H9 (cell line): ENCODE results near the gene HLF. TPM values are rescaled to one million over a fixed set of nuclear protein-coding genes. Genes with fewer than 3 reads are reported as not detected.

ENCODE experiments used
- DNase-seq: peaks from one replicate; pipeline ENCODE4 v3.0.0-alpha.2; 2017
- H2AFZ ChIP-seq: one replicate; pipeline ENCODE4 v1.6.1; 2013; ENCODE audit warnings: mild to moderate bottlenecking, low read length, control low read depth, moderate library complexity
- H2AK5ac ChIP-seq: 2 replicates; pipeline ENCODE4 v1.6.1; 2013; ENCODE audit warnings: low read length, control low read depth, mixed read lengths; ENCODE audit not compliant: insufficient read length
- H2BK120ac ChIP-seq: one replicate; pipeline ENCODE4 v1.6.1; 2013; ENCODE audit warnings: low read depth, mild to moderate bottlenecking, low read length, control low read depth, inconsistent platforms; ENCODE audit not compliant: poor library complexity, severe bottlenecking
- H2BK12ac ChIP-seq: 2 replicates; pipeline ENCODE4 v1.6.1; 2013; ENCODE audit warnings: low read length, control low read depth, mixed read lengths, low read depth; ENCODE audit not compliant: insufficient read length
- H2BK15ac ChIP-seq: 2 replicates; pipeline ENCODE4 v1.6.1; 2013; ENCODE audit warnings: low read depth, low read length, control low read depth
- H2BK20ac ChIP-seq: one replicate; pipeline ENCODE4 v1.6.1; 2013; ENCODE audit warnings: low read depth, mild to moderate bottlenecking, low read length, control low read depth, inconsistent platforms; ENCODE audit not compliant: poor library complexity, severe bottlenecking
- H2BK5ac ChIP-seq: 2 replicates; pipeline ENCODE4 v1.6.1; 2013; ENCODE audit warnings: low read length, control low read depth, mixed read lengths; ENCODE audit not compliant: insufficient read length
- H3K14ac ChIP-seq: 2 replicates; pipeline ENCODE4 v1.6.1; 2013; ENCODE audit warnings: low read length, control low read depth; ENCODE audit not compliant: insufficient read depth
- H3K18ac ChIP-seq: 2 replicates; pipeline ENCODE4 v1.6.1; 2013; ENCODE audit warnings: low read depth, mild to moderate bottlenecking, mixed read lengths, low read length, control low read depth; ENCODE audit not compliant: insufficient read length
- H3K23ac ChIP-seq: 2 replicates; pipeline ENCODE4 v1.6.1; 2013; ENCODE audit warnings: low read length, control low read depth, mixed read lengths, low read depth; ENCODE audit not compliant: insufficient read length
- H3K23me2 ChIP-seq: 2 replicates; pipeline ENCODE4 v1.6.1; 2013; ENCODE audit warnings: low read depth, mild to moderate bottlenecking, mixed read lengths, low read length, control low read depth; ENCODE audit not compliant: insufficient read length, poor library complexity, severe bottlenecking
- H3K27ac ChIP-seq: 2 replicates; pipeline ENCODE4 v1.5.1; 2013; ENCODE audit warnings: low read length, control low read depth, mixed read lengths, low read depth; ENCODE audit not compliant: insufficient read length
- H3K27me3 ChIP-seq: 2 replicates; pipeline ENCODE4 v1.6.1; 2013; ENCODE audit warnings: low read length, control low read depth, inconsistent platforms; ENCODE audit not compliant: insufficient read depth
- H3K4ac ChIP-seq: 2 replicates; pipeline ENCODE4 v1.6.1; 2013; ENCODE audit warnings: low read depth, mild to moderate bottlenecking, control low read depth, inconsistent platforms, low read length, moderate library complexity
- H3K4me1 ChIP-seq: 2 replicates; pipeline ENCODE4 v1.6.1; 2013; ENCODE audit warnings: low read length, control low read depth, inconsistent platforms; ENCODE audit not compliant: insufficient read depth
- H3K4me2 ChIP-seq: 2 replicates; pipeline ENCODE4 v1.6.1; 2013; ENCODE audit warnings: low read length, control low read depth, mixed read lengths; ENCODE audit not compliant: insufficient read length, insufficient read depth
- H3K56ac ChIP-seq: 2 replicates; pipeline ENCODE4 v1.6.1; 2013; ENCODE audit warnings: low read depth, mild to moderate bottlenecking, mixed read lengths, low read length, control low read depth; ENCODE audit not compliant: insufficient read length
- H3K79me1 ChIP-seq: 2 replicates; pipeline ENCODE4 v1.6.1; 2013; ENCODE audit warnings: low read depth, mild to moderate bottlenecking, moderate library complexity, low read length, control low read depth, inconsistent platforms; ENCODE audit not compliant: insufficient read depth, poor library complexity, severe bottlenecking
- H3K79me2 ChIP-seq: 2 replicates; pipeline ENCODE4 v1.6.1; 2013; ENCODE audit warnings: low read length, control low read depth, inconsistent platforms; ENCODE audit not compliant: insufficient read depth
- H3K9ac ChIP-seq: 2 replicates; pipeline ENCODE4 v1.6.1; 2013; ENCODE audit warnings: low read length, control low read depth, mixed read lengths; ENCODE audit not compliant: insufficient read length; ENCODE audit errors: extremely low read depth
- H3K9me3 ChIP-seq: one replicate; pipeline ENCODE4 v1.6.1; 2013; ENCODE audit warnings: low read depth, low read length, inconsistent platforms; ENCODE audit not compliant: control insufficient read depth
- H3T11ph ChIP-seq: one replicate; pipeline ENCODE4 v1.6.1; 2013; ENCODE audit warnings: mild to moderate bottlenecking, low read length, control low read depth, inconsistent platforms
- H4K20me1 ChIP-seq: one replicate; pipeline ENCODE4 v1.6.1; 2013; ENCODE audit not compliant: control insufficient read depth, insufficient read length, insufficient read depth
- H4K5ac ChIP-seq: 2 replicates; pipeline ENCODE4 v1.6.1; 2013; ENCODE audit warnings: low read depth, mild to moderate bottlenecking, mixed read lengths, low read length, control low read depth; ENCODE audit not compliant: insufficient read length
- H4K8ac ChIP-seq: replicated peaks from 2 replicates; pipeline ENCODE4 v1.6.1; 2013; ENCODE audit warnings: low read length, control low read depth, mixed read lengths, low read depth; ENCODE audit not compliant: insufficient read length
- H4K91ac ChIP-seq: 2 replicates; pipeline ENCODE4 v1.6.1; 2013; ENCODE audit warnings: low read depth, mild to moderate bottlenecking, moderate library complexity, mixed read lengths, low read length, control low read depth; ENCODE audit not compliant: insufficient read length
- H3K27ac Mint-ChIP-seq, 3 experiments: 2 replicates in 2 of 3; 3 replicates in 1 of 3; pipeline ENCODE4 v1.8.0; 2020 to 2021; ENCODE audit warnings: mixed read lengths in 3 of 3, mild to moderate bottlenecking in 1 of 3, moderate library complexity in 1 of 3
- H3K27me3 Mint-ChIP-seq: 2 replicates; pipeline ENCODE4 v1.8.0; 2021; ENCODE audit warnings: low read depth, mild to moderate bottlenecking, moderate library complexity, mixed read lengths
- H3K36me3 Mint-ChIP-seq, 3 experiments: 2 replicates in 2 of 3; 3 replicates in 1 of 3; pipeline ENCODE4 v1.8.0; 2020 to 2021; ENCODE audit warnings: low read depth in 3 of 3, mixed read lengths in 3 of 3; ENCODE audit not compliant: insufficient read depth in 1 of 3
- H3K4me1 Mint-ChIP-seq, 2 experiments: 2 replicates each; pipeline ENCODE4 v1.8.0; 2020; ENCODE audit warnings: mixed read lengths in 2 of 2
- H3K4me3 Mint-ChIP-seq, 2 experiments: 2 replicates in 1 of 2; 3 replicates in 1 of 2; pipeline ENCODE4 v1.8.0; 2020 to 2021; ENCODE audit warnings: mild to moderate bottlenecking in 2 of 2, mixed read lengths in 2 of 2, moderate library complexity in 1 of 2
- H3K9me3 Mint-ChIP-seq, 2 experiments: 2 replicates in 1 of 2; 3 replicates in 1 of 2; pipeline ENCODE4 v1.8.0; 2020; ENCODE audit warnings: mild to moderate bottlenecking in 2 of 2, mixed read lengths in 2 of 2, moderate library complexity in 1 of 2
- CTCF ChIP-seq: fragments of 200-600 bp; sonication (generic); conservative IDR thresholded peaks from 3 replicates; pipeline ENCODE4 v1.8.0; 2021; ENCODE audit warnings: antibody characterized with exemption, mild to moderate bottlenecking
- total RNA-seq: library from RNA; stranded (reverse); gene quantifications from 2 replicates; pipeline ENCODE4 v1.2.1, GENCODE V29; 2021

HLF gene
- total RNA-seq, 1 experiment from 2014 or later, result 0.17 TPM

GRCh38 chr17:55269894-55270293 is 5.1 kb downstream of the HLF start:
- Histone ChIP-seq H3K9ac (no peak overlapping the region), H3K4me2 (no peak overlapping the region), H4K91ac (no peak overlapping the region), H2BK5ac (no peak overlapping the region), H3K56ac (no peak overlapping the region), H3K9me3 (no peaks in the 10 kb centered on the region), H2BK20ac (no peak overlapping the region), H4K8ac (no peak overlapping the region), H3K4me1 (no peaks in the 10 kb centered on the region), H3K18ac (no peak overlapping the region), H4K5ac (no peak overlapping the region), H2BK15ac (no peak overlapping the region), H3K23me2 (peaks cover 9% of the 10 kb centered on the region), H2AFZ (no peak overlapping the region), H3K27me3 (peaks cover 10% of the 10 kb centered on the region; the same call in 1 of the 2 replicates), H2BK12ac (no peak overlapping the region), H2BK120ac (no peak overlapping the region), H2AK5ac (no peak overlapping the region), H3T11ph (no peak overlapping the region), H4K20me1 (no peaks in the 10 kb centered on the region), H3K79me1 (no peaks in the 10 kb centered on the region), H3K79me2 (no peaks in the 10 kb centered on the region), H3K14ac (no peak overlapping the region), H3K23ac (no peak overlapping the region), H3K27ac (no peak overlapping the region), H3K4ac (no peak overlapping the region)
- H3K4me1 Mint-ChIP-seq, result peaks cover 0 to 3% of the 10 kb centered on the region in 2 experiments; a peak in 1 of 4 replicates
- no peak for DNase-seq
- no peak overlapping the region for H3K27ac Mint-ChIP-seq
- H3K4me3 Mint-ChIP-seq, result no peak overlapping the region
- peaks cover 63% of the 10 kb centered on the region for H3K27me3 Mint-ChIP-seq
- TF ChIP-seq CTCF, result no peak
- no peaks in the 10 kb centered on the region for H3K9me3 Mint-ChIP-seq
- H3K36me3 Mint-ChIP-seq, result no peaks in the 10 kb centered on the region
